PC-3 (cell line): ENCODE data around the gene ETHE1. TPM values are rescaled to one million over a fixed set of nuclear protein-coding genes. Genes with fewer than 3 reads are reported as not detected.

Source experiments
- ATAC-seq: fragments of 200-7000 bp; cut with Tn5 transposase; 2 replicates; pipeline ENCODE4 v1.9.1; 2020; ENCODE audit warnings: mild to moderate bottlenecking, moderate library complexity
- BruUV-seq: library from RNA; stranded (reverse); fragments of 400-500 nt; replicated peaks from 2 replicates; lab custom pipeline; 2021; lab: Mats Ljungman, UMichigan
- CTCF ChIA-PET: fragments of 300-600 bp; sonication (Branson Sonifier 250); formaldehyde crosslinking; loops from one replicate; lab custom pipeline; 2022; ENCODE audit warnings: antibody characterized with exemption; lab: Charles Lee
- POLR2A ChIA-PET: fragments of 300-600 bp; sonication (Branson Sonifier 250); formaldehyde crosslinking; loops from one replicate; lab custom pipeline; 2022; ENCODE audit warnings: antibody characterized with exemption; ENCODE audit not compliant: unreplicated experiment; lab: Charles Lee
- DNase-seq: peaks from one replicate; pipeline ENCODE4 v3.0.0-alpha.2; 2015
- H2AFZ ChIP-seq: fragments of 300-600 bp; sonication (generic); 2 replicates; pipeline ENCODE4 v1.6.0; 2016; ENCODE audit warnings: antibody characterized with exemption, low read length
- H3F3A ChIP-seq: fragments of 300-600 bp; sonication (generic); one replicate; pipeline ENCODE4 v1.6.0; 2017; ENCODE audit warnings: antibody characterized with exemption, low read length, control low read depth, mild to moderate bottlenecking; ENCODE audit not compliant: unreplicated experiment
- H3K27ac ChIP-seq: fragments of 300-600 bp; sonication (generic); 2 replicates; pipeline ENCODE4 v1.5.1; 2016; ENCODE audit warnings: mild to moderate bottlenecking, low read length
- H3K27me3 ChIP-seq: fragments of 300-600 bp; sonication (generic); 2 replicates; pipeline ENCODE4 v1.6.1; 2016; ENCODE audit warnings: low read length, mixed read lengths
- H3K36me3 ChIP-seq: fragments of 300-600 bp; sonication (generic); 2 replicates; pipeline ENCODE4 v1.6.1; 2016; ENCODE audit warnings: low read depth, mixed run types, low read length, mixed read lengths
- H3K4me1 ChIP-seq: fragments of 300-600 bp; sonication (generic); 2 replicates; pipeline ENCODE4 v1.5.1; 2016; ENCODE audit warnings: low read length; ENCODE audit not compliant: insufficient read depth
- H3K4me2 ChIP-seq: fragments of 300-600 bp; sonication (generic); 2 replicates; pipeline ENCODE4 v1.6.0; 2016; ENCODE audit warnings: low read length
- H3K4me3 ChIP-seq: fragments of 300-600 bp; sonication (generic); 2 replicates; pipeline ENCODE4 v1.5.1; 2016; ENCODE audit warnings: mild to moderate bottlenecking, low read length, mixed read lengths
- H3K79me2 ChIP-seq: fragments of 300-600 bp; sonication (generic); 2 replicates; pipeline ENCODE4 v1.6.1; 2017; ENCODE audit warnings: low read length, mixed read lengths
- H3K9ac ChIP-seq: fragments of 300-600 bp; sonication (generic); 2 replicates; pipeline ENCODE4 v1.6.0; 2016; ENCODE audit warnings: mild to moderate bottlenecking, low read length
- H3K9me2 ChIP-seq: fragments of 300-600 bp; sonication (generic); replicated peaks from 2 replicates; pipeline ENCODE4 v1.6.1; 2016; ENCODE audit warnings: mixed run types, low read length, mixed read lengths
- H3K9me3 ChIP-seq: fragments of 300-600 bp; sonication (generic); 2 replicates; pipeline ENCODE4 v1.6.1; 2016; ENCODE audit warnings: low read length, mixed read lengths
- H4K20me1 ChIP-seq: fragments of 300-600 bp; sonication (generic); 2 replicates; pipeline ENCODE4 v1.6.1; 2016; ENCODE audit warnings: low read length, mixed read lengths
- EZH2 ChIP-seq: fragments of 300-600 bp; sonication (generic); IDR thresholded peaks from one replicate; pipeline ENCODE4 v1.6.1; 2017; ENCODE audit warnings: antibody characterized with exemption, mild to moderate bottlenecking, low read length; ENCODE audit not compliant: unreplicated experiment
- EZH2phosphoT487 ChIP-seq: fragments of 300-600 bp; sonication (generic); IDR thresholded peaks from 2 replicates; pipeline ENCODE4 v1.6.1; 2018; ENCODE audit warnings: mild to moderate bottlenecking, antibody characterized with exemption, low read length, borderline replicate concordance
- intact Hi-C: fragments of 100-400 bp; cut with micrococcal nuclease; formaldehyde crosslinking; loops from 2 replicates; pipeline ENCODE4 v1.9.0; 2023
- total RNA-seq: library from RNA; depleted of rRNA; stranded (reverse); fragments of >200 nt; gene quantifications from 2 replicates; pipeline ENCODE4 v1.2.3, GENCODE V29; 2014
- TF ChIP-seq, protein P1 (sequence below): fragments of 300-600 bp; sonication (generic); conservative IDR thresholded peaks from 2 replicates; pipeline ENCODE4 v1.5.1; 2017; ENCODE audit warnings: antibody characterized with exemption, low read depth, mild to moderate bottlenecking, low read length

ETHE1 gene
- total RNA-seq, 1 experiment from 2014 or later, result 34.2 TPM

DNA sequence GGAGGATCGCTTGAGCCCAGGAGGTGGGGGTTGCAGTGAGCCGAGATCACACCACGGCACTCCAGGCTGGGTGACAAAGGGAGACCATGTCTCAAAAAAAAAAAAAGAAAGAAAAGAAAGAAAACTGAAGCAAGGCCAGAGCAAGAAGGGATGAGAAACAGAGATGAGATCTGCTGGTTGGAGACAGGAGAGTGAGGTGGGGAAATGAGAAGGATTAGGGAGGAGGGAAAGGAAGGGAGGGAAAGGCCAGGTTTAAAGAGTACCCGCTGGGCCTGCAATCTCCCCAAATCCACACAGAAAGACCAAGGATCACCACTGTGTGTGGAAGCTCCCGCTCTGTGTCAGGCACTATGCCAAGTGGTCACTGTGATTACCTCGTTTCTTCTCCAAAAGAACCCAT, 45.3 kb downstream of the ETHE1 start:
- DNase-seq (no peak), ATAC-seq (no peak)
- no peak overlapping the region for H3K9ac ChIP-seq
- no peaks in the 10 kb centered on the region for H3K79me2 ChIP-seq
- no peak overlapping the region for H2AFZ ChIP-seq
- no TSS peak for BruUV-seq
- no peaks in the 10 kb centered on the region for H3K9me2 ChIP-seq
- ChIA-PET CTCF (no interaction called here), POLR2A (no interaction called here)
- TF ChIP-seq EZH2phosphoT487, result no peak
- TF ChIP-seq, protein P1, sequence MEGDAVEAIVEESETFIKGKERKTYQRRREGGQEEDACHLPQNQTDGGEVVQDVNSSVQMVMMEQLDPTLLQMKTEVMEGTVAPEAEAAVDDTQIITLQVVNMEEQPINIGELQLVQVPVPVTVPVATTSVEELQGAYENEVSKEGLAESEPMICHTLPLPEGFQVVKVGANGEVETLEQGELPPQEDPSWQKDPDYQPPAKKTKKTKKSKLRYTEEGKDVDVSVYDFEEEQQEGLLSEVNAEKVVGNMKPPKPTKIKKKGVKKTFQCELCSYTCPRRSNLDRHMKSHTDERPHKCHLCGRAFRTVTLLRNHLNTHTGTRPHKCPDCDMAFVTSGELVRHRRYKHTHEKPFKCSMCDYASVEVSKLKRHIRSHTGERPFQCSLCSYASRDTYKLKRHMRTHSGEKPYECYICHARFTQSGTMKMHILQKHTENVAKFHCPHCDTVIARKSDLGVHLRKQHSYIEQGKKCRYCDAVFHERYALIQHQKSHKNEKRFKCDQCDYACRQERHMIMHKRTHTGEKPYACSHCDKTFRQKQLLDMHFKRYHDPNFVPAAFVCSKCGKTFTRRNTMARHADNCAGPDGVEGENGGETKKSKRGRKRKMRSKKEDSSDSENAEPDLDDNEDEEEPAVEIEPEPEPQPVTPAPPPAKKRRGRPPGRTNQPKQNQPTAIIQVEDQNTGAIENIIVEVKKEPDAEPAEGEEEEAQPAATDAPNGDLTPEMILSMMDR, result no peak
- TF ChIP-seq EZH2, result no peak
- no peaks in the 10 kb centered on the region for H3K4me1 ChIP-seq
- no peak overlapping the region for H3K4me3 ChIP-seq
- no peaks in the 10 kb centered on the region for H3K27me3 ChIP-seq
- no peak overlapping the region for H3K27ac ChIP-seq
- H3K9me3 ChIP-seq, result no peaks in the 10 kb centered on the region
- no peak overlapping the region for H3K4me2 ChIP-seq
- intact Hi-C loops, result no loop called here
- no peaks in the 10 kb centered on the region for H4K20me1 ChIP-seq
- no peaks in the 10 kb centered on the region for H3K36me3 ChIP-seq
- no peaks in the 10 kb centered on the region for H3F3A ChIP-seq

DNA sequence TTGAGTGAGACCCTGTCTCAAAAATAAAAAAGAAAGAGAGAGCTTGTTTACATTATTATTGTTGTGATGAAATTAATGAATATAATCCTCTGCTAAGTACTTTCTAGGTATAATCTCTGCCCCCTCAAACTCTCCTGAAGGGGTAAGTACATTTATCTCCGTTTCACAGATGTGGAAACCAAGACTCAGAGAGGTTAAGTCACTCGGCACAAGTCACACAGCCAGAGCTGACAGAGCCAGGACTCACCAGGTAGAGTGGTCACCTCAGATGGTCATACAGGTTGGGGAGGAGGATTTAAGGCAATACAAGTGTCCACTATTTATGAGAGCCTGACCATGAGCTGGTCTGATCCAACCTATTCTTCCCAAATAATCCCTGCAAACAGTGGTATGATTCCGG, 46.4 kb downstream of the ETHE1 start:
- DNase-seq, result no peak
- Histone ChIP-seq H3K36me3 (no peaks in the 10 kb centered on the region), H3K9ac (no peak overlapping the region), H3K9me3 (no peaks in the 10 kb centered on the region), H3K4me3 (no peak overlapping the region), H3K4me2 (no peak overlapping the region), H2AFZ (no peak overlapping the region), H3F3A (no peaks in the 10 kb centered on the region), H3K9me2 (no peaks in the 10 kb centered on the region), H3K27ac (no peak overlapping the region), H3K27me3 (no peaks in the 10 kb centered on the region), H4K20me1 (no peaks in the 10 kb centered on the region), H3K79me2 (no peaks in the 10 kb centered on the region), H3K4me1 (peaks cover 4% of the 10 kb centered on the region; the same call in 1 of the 2 replicates)
- TF ChIP-seq EZH2phosphoT487, result no peak
- TF ChIP-seq, protein P1, result no peak
- no peak for TF ChIP-seq EZH2
- intact Hi-C loops, result no loop called here
- no TSS peak for BruUV-seq
- CTCF ChIA-PET, result no interaction called here
- ATAC-seq, result no peak
- POLR2A ChIA-PET, result interaction anchor here (0.6 kb wide), 1 partner anchor 50 kb away, joined by 12 read pairs; no protein-coding TSS in a partner anchor

DNA sequence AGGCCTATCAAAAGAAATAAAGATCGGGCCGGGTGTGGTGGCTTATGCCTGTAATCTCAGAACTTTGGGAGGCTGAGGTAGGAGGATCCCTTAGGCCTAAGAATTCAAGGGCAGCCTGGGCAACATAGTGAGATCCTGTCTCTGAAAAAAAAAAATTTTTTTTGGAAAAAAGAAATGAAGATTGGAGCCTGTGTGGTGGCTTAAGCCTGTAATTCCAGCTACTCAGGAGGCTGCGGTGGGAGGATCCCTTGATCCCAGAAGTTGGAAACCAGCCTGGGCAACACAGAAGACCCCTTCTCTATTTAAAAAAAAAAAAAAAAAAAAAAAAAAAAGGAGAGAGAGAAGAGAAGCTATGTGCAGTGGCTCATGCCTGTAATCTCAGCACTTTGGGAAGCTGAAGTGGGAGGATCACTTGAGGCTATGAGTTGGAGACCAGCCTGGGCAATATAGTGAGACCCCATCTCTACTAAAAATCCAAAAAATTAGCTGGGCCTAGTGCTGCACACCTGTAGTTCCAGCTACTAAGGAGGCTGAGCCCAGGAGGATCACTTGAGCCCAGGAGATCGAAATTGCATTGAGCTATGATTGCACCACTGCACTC, 46.9 kb downstream of the ETHE1 start:
- Histone ChIP-seq H3K79me2 (no peaks in the 10 kb centered on the region), H3F3A (no peaks in the 10 kb centered on the region), H3K4me3 (no peak overlapping the region), H3K36me3 (no peaks in the 10 kb centered on the region), H2AFZ (no peak overlapping the region), H3K9ac (no peak overlapping the region), H3K27ac (no peak overlapping the region), H3K9me3 (no peaks in the 10 kb centered on the region), H3K9me2 (no peaks in the 10 kb centered on the region), H4K20me1 (no peaks in the 10 kb centered on the region), H3K4me2 (no peak overlapping the region), H3K27me3 (no peaks in the 10 kb centered on the region), H3K4me1 (peaks cover 9% of the 10 kb centered on the region; the same call in 1 of the 2 replicates)
- ChIA-PET POLR2A (interaction anchor here (0.6 kb wide), 1 partner anchor 51 kb away, joined by 12 read pairs; no protein-coding TSS in a partner anchor), CTCF (no interaction called here)
- ATAC-seq (no peak), DNase-seq (no peak)
- no TSS peak for BruUV-seq
- TF ChIP-seq EZH2phosphoT487 (no peak), EZH2 (no peak)
- TF ChIP-seq, protein P1, result no peak
- intact Hi-C loops, result no loop called here
